ENCODE results near the gene KCNK2. TPM values are rescaled to one million over a fixed set of nuclear protein-coding genes. Genes with fewer than 3 reads are reported as not detected.

The KCNK2 gene
- polyA plus RNA-seq, 4 donors, result 2.1 to 2.9 (median 2.4) TPM

- DNase-seq (ENCODE audit: low read depth in 4 of 4, low spot score in 3 of 4), result no peak
These were observed 5.1 kb downstream of the KCNK2 start for GRCh38 chr1:215087603-215088002.

- DNase-seq (ENCODE audit: low read depth in 4 of 4, low spot score in 3 of 4), result no peak
These were observed 11.8 kb downstream of the KCNK2 start for GRCh38 chr1:215094381-215094780.

- no peak for DNase-seq (ENCODE audit: low read depth in 4 of 4, low spot score in 3 of 4)
These were observed 13.0 kb downstream of the KCNK2 start for GRCh38 chr1:215095524-215095923.

- no peak for DNase-seq (ENCODE audit: low read depth in 4 of 4, low spot score in 3 of 4)
These were observed 19.0 kb downstream of the KCNK2 start for GRCh38 chr1:215101511-215101910.

GRCh38 chr1:215104283-215104682 lies 21.7 kb downstream of the KCNK2 start:
- DNase-seq (ENCODE audit: low read depth in 4 of 4, low spot score in 3 of 4), result no peak

GRCh38 chr1:215106067-215106466 lies 23.5 kb downstream of the KCNK2 start:
- DNase-seq (ENCODE audit: low read depth in 4 of 4, low spot score in 3 of 4), result no peak

GRCh38 chr1:215109171-215109570 lies 26.6 kb downstream of the KCNK2 start:
- no peak for DNase-seq (ENCODE audit: low read depth in 4 of 4, low spot score in 3 of 4)

GRCh38 chr1:215111916-215112315 lies 29.4 kb downstream of the KCNK2 start:
- no peak for DNase-seq (ENCODE audit: low read depth in 4 of 4, low spot score in 3 of 4)

- DNase-seq (ENCODE audit: low read depth in 4 of 4, low spot score in 3 of 4), result no peak
These were observed 31.2 kb downstream of the KCNK2 start for GRCh38 chr1:215113776-215114153.

- no peak for DNase-seq (ENCODE audit: low read depth in 4 of 4, low spot score in 3 of 4)
These were observed 31.8 kb downstream of the KCNK2 start for GRCh38 chr1:215114154-215114933.

- no peak for DNase-seq (ENCODE audit: low read depth in 4 of 4, low spot score in 3 of 4)
These were observed 33.2 kb downstream of the KCNK2 start for GRCh38 chr1:215115760-215116159.

GRCh38 chr1:215118081-215118480 lies 35.5 kb downstream of the KCNK2 start:
- DNase-seq (ENCODE audit: low read depth in 4 of 4, low spot score in 3 of 4), result no peak

- DNase-seq (ENCODE audit: low read depth in 4 of 4, low spot score in 3 of 4), result no peak
These were observed 36.5 kb downstream of the KCNK2 start for GRCh38 chr1:215119056-215119455.

GRCh38 chr1:215119719-215120365 lies 37.3 kb downstream of the KCNK2 start:
- DNase-seq (ENCODE audit: low read depth in 4 of 4, low spot score in 3 of 4), result no peak

- DNase-seq (ENCODE audit: low read depth in 4 of 4, low spot score in 3 of 4), result no peak
These were observed 46.0 kb downstream of the KCNK2 start for GRCh38 chr1:215128504-215128903.

- DNase-seq (ENCODE audit: low read depth in 4 of 4, low spot score in 3 of 4), result no peak
These were observed 48.8 kb downstream of the KCNK2 start for GRCh38 chr1:215131291-215131690.

GRCh38 chr1:215132156-215132555 lies 49.6 kb downstream of the KCNK2 start:
- DNase-seq (ENCODE audit: low read depth in 4 of 4, low spot score in 3 of 4), result no peak

- no peak for DNase-seq (ENCODE audit: low read depth in 4 of 4, low spot score in 3 of 4)
These were observed 51.0 kb downstream of the KCNK2 start for GRCh38 chr1:215133532-215133931.

GRCh38 chr1:215137985-215138384 lies 55.4 kb downstream of the KCNK2 start:
- DNase-seq (ENCODE audit: low read depth in 4 of 4, low spot score in 3 of 4), result no peak

- no peak for DNase-seq (ENCODE audit: low read depth in 4 of 4, low spot score in 3 of 4)
These were observed 57.6 kb downstream of the KCNK2 start for GRCh38 chr1:215140135-215140534.

- no peak for DNase-seq (ENCODE audit: low read depth in 4 of 4, low spot score in 3 of 4)
These were observed 58.9 kb downstream of the KCNK2 start for GRCh38 chr1:215141460-215141859.

- DNase-seq (ENCODE audit: low read depth in 4 of 4, low spot score in 3 of 4), result no peak
These were observed 61.0 kb downstream of the KCNK2 start for GRCh38 chr1:215143497-215143896.
